Measurements from ENCODE around the gene TBC1D9. TPM values are rescaled to one million over a fixed set of nuclear protein-coding genes. Genes with fewer than 3 reads are reported as not detected.

TBC1D9 gene
- total RNA-seq, 2 experiments from 2014 or later: not detected

GRCh38 chr4:140604544-140604943, 151.6 kb downstream of the TBC1D9 start:
- DNase-seq: no peak
- no peak for ATAC-seq
- H3K4me3 Mint-ChIP-seq: no peak overlapping the region
- no peaks in the 10 kb centered on the region for H3K36me3 Mint-ChIP-seq (ENCODE audit: low read depth)
- ChIA-PET POLR2A (no interaction called here), CTCF (interaction anchor here (1.2 to 1.4 kb wide), 2 partner anchors 81 to 245 kb away, joined by 4 read pairs; partner anchors contain the start of gene ELMOD2)
- peaks cover 5% of the 10 kb centered on the region for H3K27me3 Mint-ChIP-seq (ENCODE audit: low read depth)
- H3K9me3 Mint-ChIP-seq (ENCODE audit: insufficient read depth): no peaks in the 10 kb centered on the region
- no peak overlapping the region for H3K27ac Mint-ChIP-seq
- no peaks in the 10 kb centered on the region for H3K4me1 Mint-ChIP-seq (ENCODE audit: low read depth)

GRCh38 chr4:140603286-140603685, 152.9 kb downstream of the TBC1D9 start:
- no peak overlapping the region for H3K27ac Mint-ChIP-seq
- no peak for DNase-seq
- H3K4me3 Mint-ChIP-seq: no peak overlapping the region
- POLR2A ChIA-PET: no interaction called here
- no peaks in the 10 kb centered on the region for H3K4me1 Mint-ChIP-seq (ENCODE audit: low read depth)
- H3K9me3 Mint-ChIP-seq (ENCODE audit: insufficient read depth): no peaks in the 10 kb centered on the region
- no peak for ATAC-seq
- H3K27me3 Mint-ChIP-seq (ENCODE audit: low read depth): peaks cover 5% of the 10 kb centered on the region
- CTCF ChIA-PET: no interaction called here
- H3K36me3 Mint-ChIP-seq (ENCODE audit: low read depth): no peaks in the 10 kb centered on the region

GRCh38 chr4:140602714-140603113, 153.5 kb downstream of the TBC1D9 start:
- CTCF ChIA-PET: interaction anchor here (1.1 kb wide), 1 partner anchor 45 kb away, joined by 3 read pairs; no protein-coding TSS in a partner anchor
- Mint-ChIP-seq H3K36me3 (ENCODE audit: low read depth) (no peaks in the 10 kb centered on the region), H3K27me3 (ENCODE audit: low read depth) (peaks cover 5% of the 10 kb centered on the region), H3K4me1 (ENCODE audit: low read depth) (no peaks in the 10 kb centered on the region), H3K27ac (no peak overlapping the region), H3K9me3 (ENCODE audit: insufficient read depth) (no peaks in the 10 kb centered on the region), H3K4me3 (no peak overlapping the region)
- ATAC-seq (no peak), DNase-seq (no peak)
- POLR2A ChIA-PET: no interaction called here

- no peaks in the 10 kb centered on the region for H3K9me3 Mint-ChIP-seq (ENCODE audit: insufficient read depth)
- ChIA-PET CTCF (interaction anchor here (1.1 kb wide), 1 partner anchor 9 kb away, joined by 3 read pairs; no protein-coding TSS in a partner anchor), POLR2A (no interaction called here)
- no peak overlapping the region for H3K27ac Mint-ChIP-seq
- no peaks in the 10 kb centered on the region for H3K36me3 Mint-ChIP-seq (ENCODE audit: low read depth)
- ATAC-seq (no peak), DNase-seq (no peak)
- H3K4me1 Mint-ChIP-seq (ENCODE audit: low read depth): no peaks in the 10 kb centered on the region
- peaks cover 7% of the 10 kb centered on the region for H3K27me3 Mint-ChIP-seq (ENCODE audit: low read depth)
- no peak overlapping the region for H3K4me3 Mint-ChIP-seq
Observed at GRCh38 chr4:140600408-140600807, 155.8 kb downstream of the TBC1D9 start.

- H3K27ac Mint-ChIP-seq: no peak overlapping the region
- no peaks in the 10 kb centered on the region for H3K9me3 Mint-ChIP-seq (ENCODE audit: insufficient read depth)
- H3K27me3 Mint-ChIP-seq (ENCODE audit: low read depth): peaks cover 23% of the 10 kb centered on the region
- no peaks in the 10 kb centered on the region for H3K36me3 Mint-ChIP-seq (ENCODE audit: low read depth)
- DNase-seq: no peak
- POLR2A ChIA-PET: no interaction called here
- H3K4me3 Mint-ChIP-seq: no peak overlapping the region
- CTCF ChIA-PET: interaction anchor here (1.6 kb wide), 1 partner anchor 15 kb away, joined by 4 read pairs; no protein-coding TSS in a partner anchor
- ATAC-seq: no peak
- no peaks in the 10 kb centered on the region for H3K4me1 Mint-ChIP-seq (ENCODE audit: low read depth)
Observed at GRCh38 chr4:140595065-140595464, 161.1 kb downstream of the TBC1D9 start.

GRCh38 chr4:140584439-140584838, 171.7 kb downstream of the TBC1D9 start:
- Mint-ChIP-seq H3K27ac (no peak overlapping the region), H3K4me3 (no peak overlapping the region), H3K27me3 (ENCODE audit: low read depth) (peaks cover 17% of the 10 kb centered on the region), H3K9me3 (ENCODE audit: insufficient read depth) (no peaks in the 10 kb centered on the region), H3K4me1 (ENCODE audit: low read depth) (no peaks in the 10 kb centered on the region), H3K36me3 (ENCODE audit: low read depth) (no peaks in the 10 kb centered on the region)
- ChIA-PET CTCF (no interaction called here), POLR2A (no interaction called here)
- no peak for ATAC-seq
- no peak for DNase-seq

- Mint-ChIP-seq H3K4me3 (no peak overlapping the region), H3K36me3 (ENCODE audit: low read depth) (no peaks in the 10 kb centered on the region), H3K27ac (no peak overlapping the region), H3K9me3 (ENCODE audit: insufficient read depth) (no peaks in the 10 kb centered on the region), H3K4me1 (ENCODE audit: low read depth) (no peaks in the 10 kb centered on the region), H3K27me3 (ENCODE audit: low read depth) (peaks cover 33% of the 10 kb centered on the region)
- ChIA-PET POLR2A (no interaction called here), CTCF (interaction anchor here (1.3 kb wide), 1 partner anchor 57 kb away, joined by 3 read pairs; the partner anchor contains the start of gene ELMOD2)
- ATAC-seq (no peak), DNase-seq (no peak)
Observed at GRCh38 chr4:140581078-140581477, 175.1 kb downstream of the TBC1D9 start.

- H3K9me3 Mint-ChIP-seq (ENCODE audit: insufficient read depth): no peaks in the 10 kb centered on the region
- no peak overlapping the region for H3K4me3 Mint-ChIP-seq
- H3K36me3 Mint-ChIP-seq (ENCODE audit: low read depth): no peaks in the 10 kb centered on the region
- ATAC-seq (no peak), DNase-seq (no peak)
- POLR2A ChIA-PET: no interaction called here
- H3K4me1 Mint-ChIP-seq (ENCODE audit: low read depth): no peaks in the 10 kb centered on the region
- H3K27me3 Mint-ChIP-seq (ENCODE audit: low read depth): peaks cover 38% of the 10 kb centered on the region
- CTCF ChIA-PET: no interaction called here
- no peak overlapping the region for H3K27ac Mint-ChIP-seq
Observed at GRCh38 chr4:140579278-140579677, 176.9 kb downstream of the TBC1D9 start.

GRCh38 chr4:140575489-140575888, 180.7 kb downstream of the TBC1D9 start:
- Mint-ChIP-seq H3K9me3 (ENCODE audit: insufficient read depth) (no peaks in the 10 kb centered on the region), H3K4me3 (no peak overlapping the region), H3K4me1 (ENCODE audit: low read depth) (no peaks in the 10 kb centered on the region), H3K36me3 (ENCODE audit: low read depth) (no peaks in the 10 kb centered on the region), H3K27ac (no peak overlapping the region), H3K27me3 (ENCODE audit: low read depth) (peaks cover 46% of the 10 kb centered on the region)
- DNase-seq (no peak), ATAC-seq (no peak)
- ChIA-PET CTCF (no interaction called here), POLR2A (no interaction called here)

- DNase-seq: no peak
Observed at GRCh38 chr4:140571620-140572019, 184.6 kb downstream of the TBC1D9 start.

More at GRCh38 chr4:140571620-140572019, 184.6 kb downstream of the TBC1D9 start:
- no peaks in the 10 kb centered on the region for H3K36me3 Mint-ChIP-seq (ENCODE audit: low read depth)
- CTCF ChIA-PET: no interaction called here
- no peak overlapping the region for H3K4me3 Mint-ChIP-seq
- H3K27ac Mint-ChIP-seq: no peak overlapping the region
- no peaks in the 10 kb centered on the region for H3K9me3 Mint-ChIP-seq (ENCODE audit: insufficient read depth)
- no peak for ATAC-seq
- POLR2A ChIA-PET: no interaction called here
- H3K27me3 Mint-ChIP-seq (ENCODE audit: low read depth): peaks cover 58% of the 10 kb centered on the region
- H3K4me1 Mint-ChIP-seq (ENCODE audit: low read depth): peaks cover 8% of the 10 kb centered on the region

Other genes with a start within 250 kb of the TBC1D9 start
- 10 to 100 TPM; 13.1 to 15.5 TPM for gene ELMOD2, start 232.2 kb downstream of the TBC1D9 start, total RNA-seq
- gene UCP1, start 187.4 kb downstream of the TBC1D9 start, total RNA-seq: not detected

Measured in activated CD8-positive, alpha-beta T cell treated with anti-CD3 and anti-CD28 coated beads, Interleukin-2, amount 10 ng/mL, durations not matched to agents 7 days and 5 days (primary cell).